ENCODE results near the gene GIPC3.
A peak's percentile ranks its signal among the peaks of the same experiment; 100 is the strongest.
"Not testable (repeated sequence)": the region's sequence is repeated elsewhere in the genome, so short reads cannot be mapped to it uniquely, and the experiment has no call there.

GIPC3 gene

GRCh38 chr19:3576696-3577443, 8.4 kb upstream of the GIPC3 start:
- no peak for DNase-seq

- no peak for DNase-seq
Observed at GRCh38 chr19:3577723-3578344, 7.4 kb upstream of the GIPC3 start.

- DNase-seq: no peak
Observed at GRCh38 chr19:3578390-3578789, 6.9 kb upstream of the GIPC3 start.

GRCh38 chr19:3580156-3580934, 4.9 kb upstream of the GIPC3 start:
- no peak for DNase-seq

- not testable (repeated sequence) for DNase-seq
Observed at GRCh38 chr19:3581792-3582191, 3.5 kb upstream of the GIPC3 start.

- not testable (repeated sequence) for DNase-seq
Observed at GRCh38 chr19:3584036-3584802, 1.1 kb upstream of the GIPC3 start.

- DNase-seq: peak; percentile 38
Observed at GRCh38 chr19:3586127-3586626, 899 bp downstream of the GIPC3 start.

- DNase-seq: no peak
Observed at GRCh38 chr19:3586707-3587346, 1.5 kb downstream of the GIPC3 start.

- no peak for DNase-seq
Observed at GRCh38 chr19:3589439-3589838, 4.2 kb downstream of the GIPC3 start.

- no peak for DNase-seq
Observed at GRCh38 chr19:3589949-3590348, 4.7 kb downstream of the GIPC3 start.

- DNase-seq: no peak
Observed at GRCh38 chr19:3590991-3591659, 5.8 kb downstream of the GIPC3 start.

- DNase-seq: no peak
Observed at GRCh38 chr19:3591876-3592613, 6.8 kb downstream of the GIPC3 start.

- DNase-seq: no peak
Observed at GRCh38 chr19:3593156-3593555, 7.9 kb downstream of the GIPC3 start.

GRCh38 chr19:3595521-3596061, 10.3 kb downstream of the GIPC3 start:
- no peak for DNase-seq

GRCh38 chr19:3599776-3600187, 14.5 kb downstream of the GIPC3 start:
- DNase-seq: no peak

- no peak for DNase-seq
Observed at GRCh38 chr19:3601021-3601420, 15.7 kb downstream of the GIPC3 start.

- DNase-seq: no peak
Observed at GRCh38 chr19:3603121-3603811, 18.0 kb downstream of the GIPC3 start.

GRCh38 chr19:3604227-3604986, 19.1 kb downstream of the GIPC3 start:
- no peak for DNase-seq

- no peak for DNase-seq
Observed at GRCh38 chr19:3604987-3605343, 19.7 kb downstream of the GIPC3 start.
